ENCODE measurements around the gene RNF214.

GRCh38 chr11:117201658-117202305 is 30.7 kb upstream of the RNF214 start:
- TF ChIP-seq FOS (IDR thresholded peaks at IDR 0.05; ENCODE audit: borderline replicate concordance, extremely low read depth, insufficient read length) = no peak
- TF ChIP-seq, protein P1, sequence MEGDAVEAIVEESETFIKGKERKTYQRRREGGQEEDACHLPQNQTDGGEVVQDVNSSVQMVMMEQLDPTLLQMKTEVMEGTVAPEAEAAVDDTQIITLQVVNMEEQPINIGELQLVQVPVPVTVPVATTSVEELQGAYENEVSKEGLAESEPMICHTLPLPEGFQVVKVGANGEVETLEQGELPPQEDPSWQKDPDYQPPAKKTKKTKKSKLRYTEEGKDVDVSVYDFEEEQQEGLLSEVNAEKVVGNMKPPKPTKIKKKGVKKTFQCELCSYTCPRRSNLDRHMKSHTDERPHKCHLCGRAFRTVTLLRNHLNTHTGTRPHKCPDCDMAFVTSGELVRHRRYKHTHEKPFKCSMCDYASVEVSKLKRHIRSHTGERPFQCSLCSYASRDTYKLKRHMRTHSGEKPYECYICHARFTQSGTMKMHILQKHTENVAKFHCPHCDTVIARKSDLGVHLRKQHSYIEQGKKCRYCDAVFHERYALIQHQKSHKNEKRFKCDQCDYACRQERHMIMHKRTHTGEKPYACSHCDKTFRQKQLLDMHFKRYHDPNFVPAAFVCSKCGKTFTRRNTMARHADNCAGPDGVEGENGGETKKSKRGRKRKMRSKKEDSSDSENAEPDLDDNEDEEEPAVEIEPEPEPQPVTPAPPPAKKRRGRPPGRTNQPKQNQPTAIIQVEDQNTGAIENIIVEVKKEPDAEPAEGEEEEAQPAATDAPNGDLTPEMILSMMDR (IDR thresholded peaks at IDR 0.05 in 2 of 3, conservative IDR thresholded peaks at IDR 0.05 in 1 of 3; ENCODE audit: control insufficient read depth in 2 of 3, extremely low read depth in 1 of 3, insufficient read depth in 1 of 3, low read depth in 3 of 3, low read length in 3 of 3) = no peak
- no peak for TF ChIP-seq ZNF274 (IDR thresholded peaks at IDR 0.05; ENCODE audit: insufficient read depth, insufficient read length)
- TF ChIP-seq MXI1 (IDR thresholded peaks at IDR 0.05; ENCODE audit: low read depth, low read length) = no peak
- no peak for TF ChIP-seq YY1 (IDR thresholded peaks at IDR 0.05; ENCODE audit: low read depth, low read length)
- no peak for TF ChIP-seq E2F8 (IDR thresholded peaks at IDR 0.05; ENCODE audit: low read depth, partially characterized antibody)
- no peak for TF ChIP-seq NFYB (IDR thresholded peaks at IDR 0.05; ENCODE audit: insufficient read depth, low read depth, low read length)
